ENCODE data around the gene GOLIM4. TPM values are rescaled to one million over a fixed set of nuclear protein-coding genes. Genes with fewer than 3 reads are reported as not detected.

Gene GOLIM4
- total and polyA plus RNA-seq, 2 of the 13 experiments (the other 11 are each of a cell fraction or from before 2014, with no cell fraction given), result 10.9 to 47.7 TPM

- no TSS peak for BruUV-seq (replicated peaks)
- no peaks in the 10 kb centered on the region for H3K9me3 ChIP-seq (ENCODE audit: low read length)
- CTCF ChIA-PET (ENCODE audit: low intra/inter-chr PET ratio, low total read pairs), result no interaction called here
- no peak for FAIRE-seq
- no peaks in the 10 kb centered on the region for H3K27me3 ChIP-seq (ENCODE audit: control insufficient read depth in 1 of 2, insufficient read depth in 2 of 2, low read length in 2 of 2)
- POLR2A ChIA-PET, result no interaction called here
- in situ Hi-C loops (cut with HindIII; ENCODE audit: extremely low pct_ligation_motif_present, low pct_unique_long_range_greater_than_20kb) (no loop called here), intact Hi-C loops (cut with micrococcal nuclease; ENCODE audit: unreplicated experiment) (no loop called here)
- no peaks in the 10 kb centered on the region for H3K79me2 ChIP-seq (ENCODE audit: insufficient read depth, low read length)
- H3K4me2 ChIP-seq (ENCODE audit: low read depth, low read length), result no peak overlapping the region
- H2AFZ ChIP-seq (ENCODE audit: low read length), result no peak overlapping the region
- H3K27ac ChIP-seq (ENCODE audit: extremely low read length, insufficient read depth, low read length), result no peak overlapping the region
- no peak overlapping the region for H3K9ac ChIP-seq (ENCODE audit: insufficient read depth, low read depth, low read length)
- TF ChIP-seq SP4 (CRISPR knock-in tag; IDR thresholded peaks at IDR 0.05), result no peak
- TF ChIP-seq AHR (CRISPR knock-in tag; IDR thresholded peaks at IDR 0.05), result no peak
- no peak for TF ChIP-seq ZNF432 (CRISPR knock-in tag; IDR thresholded peaks at IDR 0.05; ENCODE audit: borderline replicate concordance)
- no peak for TF ChIP-seq HIC2 (CRISPR knock-in tag; IDR thresholded peaks at IDR 0.05; ENCODE audit: low read depth)
- TF ChIP-seq POLR2AphosphoS5 (IDR thresholded peaks at IDR 0.05; ENCODE audit: low read depth, low read length), result no peak
- TF ChIP-seq MED1 (CRISPR knock-in tag; IDR thresholded peaks at IDR 0.05), result no peak
- TF ChIP-seq ZNF598 (CRISPR knock-in tag; IDR thresholded peaks at IDR 0.05; ENCODE audit: borderline replicate concordance), result no peak
- TF ChIP-seq, protein P1, sequence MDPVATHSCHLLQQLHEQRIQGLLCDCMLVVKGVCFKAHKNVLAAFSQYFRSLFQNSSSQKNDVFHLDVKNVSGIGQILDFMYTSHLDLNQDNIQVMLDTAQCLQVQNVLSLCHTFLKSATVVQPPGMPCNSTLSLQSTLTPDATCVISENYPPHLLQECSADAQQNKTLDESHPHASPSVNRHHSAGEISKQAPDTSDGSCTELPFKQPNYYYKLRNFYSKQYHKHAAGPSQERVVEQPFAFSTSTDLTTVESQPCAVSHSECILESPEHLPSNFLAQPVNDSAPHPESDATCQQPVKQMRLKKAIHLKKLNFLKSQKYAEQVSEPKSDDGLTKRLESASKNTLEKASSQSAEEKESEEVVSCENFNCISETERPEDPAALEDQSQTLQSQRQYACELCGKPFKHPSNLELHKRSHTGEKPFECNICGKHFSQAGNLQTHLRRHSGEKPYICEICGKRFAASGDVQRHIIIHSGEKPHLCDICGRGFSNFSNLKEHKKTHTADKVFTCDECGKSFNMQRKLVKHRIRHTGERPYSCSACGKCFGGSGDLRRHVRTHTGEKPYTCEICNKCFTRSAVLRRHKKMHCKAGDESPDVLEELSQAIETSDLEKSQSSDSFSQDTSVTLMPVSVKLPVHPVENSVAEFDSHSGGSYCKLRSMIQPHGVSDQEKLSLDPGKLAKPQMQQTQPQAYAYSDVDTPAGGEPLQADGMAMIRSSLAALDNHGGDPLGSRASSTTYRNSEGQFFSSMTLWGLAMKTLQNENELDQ (CRISPR knock-in tag; IDR thresholded peaks at IDR 0.05; ENCODE audit: borderline replicate concordance), result no peak
- no peak for TF ChIP-seq EP300 (IDR thresholded peaks at IDR 0.05; ENCODE audit: low read depth in 2 of 2, low read length in 2 of 2)
- no peak for TF ChIP-seq EP300 (CRISPR knock-in tag; IDR thresholded peaks at IDR 0.05; ENCODE audit: borderline replicate concordance)
- TF ChIP-seq, protein P2, sequence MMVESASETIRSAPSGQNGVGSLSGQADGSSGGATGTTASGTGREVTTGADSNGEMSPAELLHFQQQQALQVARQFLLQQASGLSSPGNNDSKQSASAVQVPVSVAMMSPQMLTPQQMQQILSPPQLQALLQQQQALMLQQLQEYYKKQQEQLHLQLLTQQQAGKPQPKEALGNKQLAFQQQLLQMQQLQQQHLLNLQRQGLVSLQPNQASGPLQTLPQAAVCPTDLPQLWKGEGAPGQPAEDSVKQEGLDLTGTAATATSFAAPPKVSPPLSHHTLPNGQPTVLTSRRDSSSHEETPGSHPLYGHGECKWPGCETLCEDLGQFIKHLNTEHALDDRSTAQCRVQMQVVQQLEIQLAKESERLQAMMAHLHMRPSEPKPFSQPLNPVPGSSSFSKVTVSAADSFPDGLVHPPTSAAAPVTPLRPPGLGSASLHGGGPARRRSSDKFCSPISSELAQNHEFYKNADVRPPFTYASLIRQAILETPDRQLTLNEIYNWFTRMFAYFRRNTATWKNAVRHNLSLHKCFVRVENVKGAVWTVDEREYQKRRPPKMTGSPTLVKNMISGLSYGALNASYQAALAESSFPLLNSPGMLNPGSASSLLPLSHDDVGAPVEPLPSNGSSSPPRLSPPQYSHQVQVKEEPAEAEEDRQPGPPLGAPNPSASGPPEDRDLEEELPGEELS (CRISPR knock-in tag; IDR thresholded peaks at IDR 0.05), result no peak
- TF ChIP-seq HOXA7 (CRISPR knock-in tag; IDR thresholded peaks at IDR 0.05), result no peak
- no peak for ATAC-seq
- WGBS (ENCODE audit: low lambda C conversion rate), result 72% methylated on average over 2 of the region's 2 CpGs
- no peak for DNase-seq (ENCODE audit: low spot score)
- H3K36me3 ChIP-seq (replicated peaks in 1 of 2; ENCODE audit: control insufficient read depth in 1 of 2, insufficient read depth in 2 of 2, low read length in 2 of 2), result peaks cover 0 to 13% of the 10 kb centered on the region in 2 experiments; a peak in 3 of 5 replicates
- H4K20me1 ChIP-seq (ENCODE audit: insufficient read depth, low read length), result no peaks in the 10 kb centered on the region
- H3K4me3 ChIP-seq (replicated peaks in 1 of 3; ENCODE audit: insufficient read depth in 1 of 3, low read depth in 2 of 3, low read length in 3 of 3), result no peak overlapping the region
- no peaks in the 10 kb centered on the region for H3K4me1 ChIP-seq (ENCODE audit: insufficient read depth, low read length)
Measured at GRCh38 chr3:168006584-168006983, 89.1 kb downstream of the GOLIM4 start.

All from HepG2 (cell line).